Choroid plexus epithelial cell (primary cell): Measurements from ENCODE around the gene MAN1B1.

ENCODE experiments used
- DNase-seq: peaks from one replicate; pipeline ENCODE4 v3.0.0-alpha.2; 2010; ENCODE audit warnings: low read depth
- H3K4me3 ChIP-seq: 2 replicates; pipeline ENCODE4 v1.5.1; 2011; ENCODE audit warnings: low read depth, mild to moderate bottlenecking, control low read depth, low read length, moderate library complexity
- TF ChIP-seq, protein P1 (sequence below): conservative IDR thresholded peaks from 2 replicates; pipeline ENCODE4 v1.5.1; 2011; ENCODE audit warnings: low read depth, mild to moderate bottlenecking, control low read depth, inconsistent platforms, low read length, moderate library complexity

The MAN1B1 gene

DNA sequence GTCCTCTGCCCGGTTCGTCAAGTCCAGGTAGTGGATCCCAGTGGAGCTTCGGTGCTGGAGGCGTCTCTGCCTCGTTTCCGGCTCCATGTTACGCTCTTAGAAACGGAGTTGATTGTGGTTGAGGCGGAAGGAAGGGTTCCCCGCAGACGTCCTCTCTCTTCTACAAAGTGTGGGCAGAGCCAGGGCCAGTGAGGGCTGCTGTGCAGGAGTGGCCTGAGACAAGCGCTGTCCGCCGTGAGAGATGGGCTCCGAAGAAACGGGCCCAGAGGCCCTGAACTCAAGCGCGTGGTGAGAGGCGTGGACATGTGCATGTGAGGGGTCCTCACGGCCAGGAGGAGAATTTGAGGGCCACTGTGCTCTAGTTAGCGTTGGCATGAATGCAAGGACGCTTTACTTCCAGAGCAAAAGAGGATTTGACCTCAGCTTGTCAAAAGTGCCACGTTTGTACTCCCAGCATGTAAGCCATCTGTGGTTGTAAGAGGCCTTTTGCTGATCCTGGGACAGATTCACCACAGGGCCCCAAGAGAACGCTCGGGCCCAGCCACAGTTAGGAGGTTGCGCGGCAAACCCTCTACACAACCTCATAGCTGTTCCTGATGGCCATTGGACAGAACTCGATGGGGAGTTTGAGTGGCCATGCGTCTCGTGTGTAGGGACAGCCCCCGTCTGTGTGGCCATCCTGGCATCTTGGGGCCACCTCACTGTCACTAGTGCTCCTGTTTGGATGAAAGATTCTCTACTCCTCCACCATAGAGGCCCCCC is 10.2 kb downstream of the MAN1B1 start:
- no peak overlapping the region for H3K4me3 ChIP-seq
- no peak for DNase-seq
- TF ChIP-seq, protein P1, sequence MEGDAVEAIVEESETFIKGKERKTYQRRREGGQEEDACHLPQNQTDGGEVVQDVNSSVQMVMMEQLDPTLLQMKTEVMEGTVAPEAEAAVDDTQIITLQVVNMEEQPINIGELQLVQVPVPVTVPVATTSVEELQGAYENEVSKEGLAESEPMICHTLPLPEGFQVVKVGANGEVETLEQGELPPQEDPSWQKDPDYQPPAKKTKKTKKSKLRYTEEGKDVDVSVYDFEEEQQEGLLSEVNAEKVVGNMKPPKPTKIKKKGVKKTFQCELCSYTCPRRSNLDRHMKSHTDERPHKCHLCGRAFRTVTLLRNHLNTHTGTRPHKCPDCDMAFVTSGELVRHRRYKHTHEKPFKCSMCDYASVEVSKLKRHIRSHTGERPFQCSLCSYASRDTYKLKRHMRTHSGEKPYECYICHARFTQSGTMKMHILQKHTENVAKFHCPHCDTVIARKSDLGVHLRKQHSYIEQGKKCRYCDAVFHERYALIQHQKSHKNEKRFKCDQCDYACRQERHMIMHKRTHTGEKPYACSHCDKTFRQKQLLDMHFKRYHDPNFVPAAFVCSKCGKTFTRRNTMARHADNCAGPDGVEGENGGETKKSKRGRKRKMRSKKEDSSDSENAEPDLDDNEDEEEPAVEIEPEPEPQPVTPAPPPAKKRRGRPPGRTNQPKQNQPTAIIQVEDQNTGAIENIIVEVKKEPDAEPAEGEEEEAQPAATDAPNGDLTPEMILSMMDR: no peak

DNA sequence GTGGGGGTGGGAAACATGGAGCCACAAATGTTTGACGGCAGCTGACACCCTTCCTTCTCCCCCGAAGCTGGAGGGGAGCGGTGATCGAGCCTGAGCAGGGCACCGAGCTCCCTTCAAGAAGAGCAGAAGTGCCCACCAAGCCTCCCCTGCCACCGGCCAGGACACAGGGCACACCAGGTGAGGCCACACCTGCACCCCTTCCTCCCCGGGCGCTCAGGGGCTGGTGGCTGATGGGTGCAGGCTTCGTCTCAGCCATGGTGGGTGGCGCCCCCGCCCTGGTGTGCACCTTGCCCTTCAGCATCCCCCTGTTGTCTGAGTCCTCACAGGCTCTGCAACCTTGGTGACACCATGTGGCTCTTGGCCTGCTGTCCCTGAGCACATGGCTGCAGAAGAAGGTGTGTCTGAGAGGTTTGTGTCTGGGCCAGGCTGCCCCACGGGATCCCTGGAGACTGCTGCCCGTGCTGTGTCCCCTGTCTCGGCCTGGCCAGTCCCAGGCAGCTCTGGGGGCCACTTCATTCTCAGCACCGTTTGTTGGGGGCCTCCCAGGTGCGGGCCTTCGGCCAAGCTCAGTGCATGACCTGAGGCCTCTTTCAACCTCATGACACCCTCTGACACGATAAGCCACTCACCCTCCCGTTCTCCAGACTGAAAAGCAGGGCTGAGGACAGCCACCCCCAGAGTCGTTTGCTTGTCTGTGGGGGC is 11.1 kb downstream of the MAN1B1 start:
- H3K4me3 ChIP-seq: no peak overlapping the region
- DNase-seq: no peak
- TF ChIP-seq, protein P1: no peak

DNA sequence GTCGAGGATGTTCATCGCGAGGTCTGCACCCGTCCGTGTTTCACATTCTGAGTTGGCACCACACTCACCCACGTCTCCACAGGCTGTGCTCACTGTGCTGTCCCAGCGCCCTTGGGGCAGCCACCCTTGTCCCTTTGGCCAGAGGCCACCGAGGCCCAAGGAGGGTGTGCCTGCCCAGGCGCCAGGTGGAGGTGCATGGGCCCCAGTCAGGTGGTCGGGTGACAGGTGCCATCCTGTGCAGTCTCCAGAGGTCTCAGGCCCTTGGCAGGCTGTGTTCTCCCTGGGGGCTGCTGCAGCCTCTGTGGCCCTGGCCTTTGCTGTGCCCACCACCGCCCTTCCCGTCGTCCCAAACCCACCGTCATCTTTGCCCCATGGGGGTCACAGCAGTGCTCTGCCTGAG is 12.4 kb downstream of the MAN1B1 start:
- H3K4me3 ChIP-seq: no peak overlapping the region
- no peak for DNase-seq
- TF ChIP-seq, protein P1: no peak

DNA sequence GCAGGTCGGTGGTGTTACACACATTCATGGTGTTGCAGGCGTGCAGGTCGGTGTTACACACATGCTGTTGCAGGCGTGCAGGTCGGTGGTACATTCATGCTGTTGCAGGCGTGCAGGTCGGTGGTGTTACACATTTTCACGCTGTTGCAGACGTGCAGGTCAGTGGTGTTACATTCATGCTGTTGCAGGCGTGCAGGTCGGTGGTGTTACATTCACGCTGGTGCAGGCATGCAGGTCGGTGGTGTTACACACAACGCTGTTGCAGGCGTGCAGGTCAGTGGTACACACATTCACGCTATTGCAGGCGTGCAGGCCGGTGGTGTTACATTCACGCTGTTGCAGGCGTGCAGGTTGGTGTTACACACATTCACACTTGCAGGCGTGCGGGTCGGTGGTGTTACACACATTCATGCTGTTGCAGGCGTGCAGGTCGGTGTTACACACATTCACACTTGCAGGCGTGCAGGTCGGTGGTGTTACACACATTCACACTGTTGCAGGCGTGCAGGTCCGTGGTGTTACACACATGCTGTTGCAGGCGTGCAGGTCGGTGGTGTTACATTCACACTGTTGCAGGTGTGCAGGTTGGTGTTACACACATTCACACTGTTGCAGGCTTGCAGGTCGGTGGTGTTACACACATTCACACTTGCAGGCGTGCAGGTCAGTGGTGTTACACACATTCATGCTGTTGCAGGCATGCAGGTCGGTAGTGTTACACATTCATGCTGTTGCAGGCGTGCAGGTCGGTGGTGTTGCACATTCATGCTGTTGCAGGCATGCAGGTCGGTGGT is 16.6 kb downstream of the MAN1B1 start:
- H3K4me3 ChIP-seq: no peak overlapping the region
- no peak for DNase-seq
- TF ChIP-seq, protein P1: no peak

DNA sequence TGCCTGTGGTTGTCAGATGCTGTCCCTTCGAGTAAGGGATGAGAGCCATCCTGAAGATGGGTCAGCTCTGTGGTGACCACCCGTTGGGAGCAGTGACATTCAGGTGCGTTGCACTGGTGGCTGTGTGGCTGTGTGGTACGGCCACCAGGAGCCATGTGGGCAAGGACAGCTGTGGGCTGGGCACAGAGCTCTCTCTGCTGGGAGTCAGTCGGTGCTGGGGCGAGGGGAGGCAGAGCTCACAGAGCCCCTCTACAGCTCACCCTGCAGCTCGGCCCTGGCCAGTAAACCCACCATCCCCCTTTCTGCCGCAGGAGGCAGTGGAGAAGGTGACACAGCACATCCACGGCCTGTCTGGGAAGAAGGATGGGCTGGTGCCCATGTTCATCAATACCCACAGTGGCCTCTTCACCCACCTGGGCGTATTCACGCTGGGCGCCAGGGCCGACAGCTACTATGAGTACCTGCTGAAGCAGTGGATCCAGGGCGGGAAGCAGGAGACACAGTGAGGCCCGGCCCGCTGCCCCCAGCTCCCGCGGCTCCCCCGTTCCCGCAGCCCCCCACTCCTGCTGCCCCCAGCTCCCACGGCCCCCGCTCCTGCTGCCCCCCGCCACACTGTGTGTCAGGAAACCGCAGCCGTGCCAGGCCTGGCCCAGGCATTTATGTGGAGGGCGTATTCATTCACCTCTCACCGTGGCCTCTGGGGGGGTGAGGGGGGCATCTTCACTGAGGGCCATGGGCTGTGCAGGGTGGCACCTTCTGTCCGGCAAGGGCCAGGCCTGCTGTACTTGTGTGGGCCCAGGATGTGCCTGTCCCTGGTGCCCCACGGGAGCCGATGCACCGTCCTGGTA is 19.3 kb downstream of the MAN1B1 start:
- H3K4me3 ChIP-seq: no peak overlapping the region
- no peak for DNase-seq
- TF ChIP-seq, protein P1: no peak

DNA sequence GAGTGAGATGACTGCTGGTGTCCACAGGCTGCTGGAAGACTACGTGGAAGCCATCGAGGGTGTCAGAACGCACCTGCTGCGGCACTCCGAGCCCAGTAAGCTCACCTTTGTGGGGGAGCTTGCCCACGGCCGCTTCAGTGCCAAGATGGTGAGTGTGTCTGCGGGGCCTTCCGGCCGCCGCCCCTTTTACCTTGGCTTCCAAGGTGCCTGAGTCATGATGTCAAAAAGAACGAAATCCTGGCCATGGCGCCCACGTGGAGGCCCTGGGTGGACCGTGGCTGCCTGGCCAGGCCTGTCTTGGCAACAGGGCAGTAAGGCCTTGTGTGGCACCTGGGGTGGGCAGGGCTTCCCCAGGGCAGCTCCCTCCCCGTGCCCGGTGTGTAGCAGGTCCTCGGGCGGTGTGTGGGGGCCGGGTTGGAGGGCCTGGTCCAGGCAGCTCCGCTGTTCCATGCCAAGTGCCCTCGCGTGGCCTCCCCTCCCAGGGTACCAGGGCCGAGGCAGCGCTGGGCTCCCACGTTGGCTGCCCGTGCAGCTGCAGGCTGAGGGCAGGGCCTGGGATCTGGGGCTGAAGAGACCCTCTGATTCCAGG is 20.0 kb downstream of the MAN1B1 start:
- TF ChIP-seq, protein P1: no peak
- H3K4me3 ChIP-seq: no peak overlapping the region
- no peak for DNase-seq
